Lower leg skin (tissue), 4 donors: ENCODE measurements around the gene PTPA. TPM values are rescaled to one million over a fixed set of nuclear protein-coding genes. Genes with fewer than 3 reads are reported as not detected.

Source experiments
- DNase-seq, 2 donors: peaks; one replicate each; pipeline ENCODE4 v3.0.0-alpha.2; 2019; ENCODE audit warnings: low spot score in 2 of 2
- H3K4me3 ChIP-seq: fragments of 200-600 bp; sonication (generic); 2 replicates; pipeline ENCODE4 v1.5.1; 2017; ENCODE audit warnings: mild to moderate bottlenecking, low read depth; ENCODE audit not compliant: poor library complexity, severe bottlenecking
- CTCF ChIP-seq, 3 donors: fragments of 450-650 bp; IDR thresholded peaks; one replicate each; pipeline ENCODE4 v1.5.1; 2016; ENCODE audit warnings: antibody characterized with exemption in 3 of 3, mild to moderate bottlenecking in 3 of 3, moderate library complexity in 2 of 3
- POLR2A ChIP-seq, 2 donors: fragments of 450-650 bp; IDR thresholded peaks; one replicate each; pipeline ENCODE4 v1.6.1; 2016 to 2017; ENCODE audit warnings: antibody characterized with exemption in 2 of 2, mild to moderate bottlenecking in 1 of 2, moderate library complexity in 1 of 2
- WGBS, 2 donors: methylation state at CpG; one replicate each; pipeline ENCODE4 v1.1.5; 2018; 5-methylcytosine and 5-hydroxymethylcytosine counted together
- intact Hi-C: fragments of 100-400 bp; cut with DNase I; formaldehyde crosslinking; loops from one replicate; pipeline ENCODE4 v1.15.0; 2023; ENCODE audit warnings: low total_unique reads
- total RNA-seq, 4 donors: library from RNA; depleted of rRNA; stranded (reverse); fragments of >200 nt; gene quantifications; one replicate each; pipeline ENCODE4 v1.1.0, GENCODE V29; 2016

Gene PTPA
- total RNA-seq, 4 donors from 2014 or later, result 62.9 to 104 (median 73.8) TPM

DNA sequence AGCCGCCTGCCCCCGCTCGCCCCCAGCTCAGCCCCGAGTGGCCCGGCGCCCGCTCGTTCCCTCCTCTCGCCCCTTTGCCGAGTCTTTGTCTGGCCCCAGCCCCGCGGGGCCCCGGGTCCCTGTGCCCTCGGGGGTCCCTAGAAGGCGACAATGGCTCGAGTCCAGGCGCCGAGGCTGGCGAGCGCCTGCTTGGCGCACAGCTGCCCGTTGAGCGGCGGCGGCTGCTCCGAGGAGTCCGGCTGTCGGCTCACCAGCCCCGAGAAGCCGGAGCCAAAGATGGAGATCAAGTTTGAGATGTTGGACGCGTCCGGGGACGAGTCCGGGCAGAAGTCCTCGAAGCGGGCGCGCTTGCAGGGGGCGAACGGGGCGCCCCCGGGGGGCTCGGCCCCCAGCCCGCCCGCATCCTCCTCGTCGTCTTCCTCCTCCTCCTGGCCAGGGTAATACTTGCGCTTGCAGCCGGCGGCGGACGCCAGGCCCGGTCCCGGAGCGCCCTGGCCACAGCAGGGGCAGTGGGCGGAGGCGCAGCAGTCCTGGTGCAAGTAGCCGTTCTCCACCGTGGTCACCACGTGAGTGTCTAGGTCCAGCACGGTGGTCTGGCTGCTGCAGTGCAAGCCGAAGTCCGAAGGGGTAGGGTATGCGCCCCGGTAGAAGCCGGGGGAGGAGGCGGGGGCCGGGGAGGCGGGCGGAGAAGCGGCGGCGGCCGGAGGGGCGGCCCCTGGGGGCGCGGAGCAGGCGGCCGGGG is 65.7 kb downstream of the PTPA start:
- no peak for TF ChIP-seq CTCF (IDR thresholded peaks at IDR 0.05)
- TF ChIP-seq POLR2A (IDR thresholded peaks at IDR 0.05), result no peak
- intact Hi-C loops, result loop anchor here (10.0 kb wide), 1 partner anchor 428 kb away; no protein-coding TSS in a partner anchor
- peak overlapping the region; percentile 90 for H3K4me3 ChIP-seq
- no peak for DNase-seq
- WGBS, 2 donors, result 1% methylated on average over 50 to 55 of the region's 80 CpGs

- H3K4me3 ChIP-seq, result peak overlapping the region; percentile 69
- 0% methylated on average over 10 to 24 of the region's 56 CpGs for WGBS, 2 donors
- no peak for TF ChIP-seq CTCF (IDR thresholded peaks at IDR 0.05)
- no peak for TF ChIP-seq POLR2A (IDR thresholded peaks at IDR 0.05)
- no peak for DNase-seq
- intact Hi-C loops, result loop anchor here (10.0 kb wide), 1 partner anchor 427 kb away; no protein-coding TSS in a partner anchor
Measured at GRCh38 chr9:129177443-129177790, 66.2 kb downstream of the PTPA start.

DNA sequence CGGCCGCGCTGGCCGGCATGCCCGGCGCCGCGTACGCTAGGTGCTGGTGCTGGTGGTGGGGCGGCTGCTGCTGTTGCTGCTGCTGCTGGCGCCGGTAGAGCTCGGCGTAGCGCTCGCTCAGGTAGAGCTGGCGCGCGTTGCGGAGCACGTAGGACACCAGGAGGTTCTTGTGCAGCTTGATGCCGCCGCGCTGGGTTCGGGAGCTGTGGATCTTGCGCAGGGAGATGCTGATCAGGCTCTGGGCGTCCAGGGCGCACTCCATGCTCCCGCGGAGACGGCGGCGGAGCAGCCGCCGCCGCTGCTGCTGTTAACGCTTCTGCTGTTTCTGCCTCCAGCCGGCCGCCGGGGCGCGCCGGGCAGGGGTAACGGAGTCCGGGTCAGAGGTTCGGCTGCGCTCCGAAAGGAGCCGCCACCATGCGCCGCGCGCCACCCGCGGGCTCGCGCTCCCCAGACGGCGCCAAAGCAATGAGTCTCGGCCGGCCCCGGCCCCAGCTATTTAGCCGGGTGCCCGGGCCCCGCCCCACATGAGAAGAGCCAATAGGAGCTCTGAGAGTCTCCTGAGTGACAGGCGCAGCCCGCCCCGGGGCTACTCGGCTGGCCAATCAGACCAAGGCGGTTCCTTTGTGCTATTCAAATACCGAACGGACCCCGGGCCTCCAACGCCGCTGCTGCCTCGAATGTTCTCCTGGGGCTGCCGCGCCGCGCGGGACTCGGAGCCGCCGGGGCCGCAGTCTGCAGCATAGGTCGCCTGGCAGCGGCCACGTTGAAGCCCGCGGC is 66.8 kb downstream of the PTPA start, which contains the start of gene IER5L:
IER5L (minus strand) TSS at position 471 of the 777 bp plus-strand sequence; CDS start at position 262, 209 bp downstream.
- intact Hi-C loops, result loop anchor here (10.0 kb wide), 1 partner anchor 427 kb away; no protein-coding TSS in a partner anchor
- WGBS, 2 donors, result 0% methylated on average over 3 to 30 of the region's 90 CpGs

DNA sequence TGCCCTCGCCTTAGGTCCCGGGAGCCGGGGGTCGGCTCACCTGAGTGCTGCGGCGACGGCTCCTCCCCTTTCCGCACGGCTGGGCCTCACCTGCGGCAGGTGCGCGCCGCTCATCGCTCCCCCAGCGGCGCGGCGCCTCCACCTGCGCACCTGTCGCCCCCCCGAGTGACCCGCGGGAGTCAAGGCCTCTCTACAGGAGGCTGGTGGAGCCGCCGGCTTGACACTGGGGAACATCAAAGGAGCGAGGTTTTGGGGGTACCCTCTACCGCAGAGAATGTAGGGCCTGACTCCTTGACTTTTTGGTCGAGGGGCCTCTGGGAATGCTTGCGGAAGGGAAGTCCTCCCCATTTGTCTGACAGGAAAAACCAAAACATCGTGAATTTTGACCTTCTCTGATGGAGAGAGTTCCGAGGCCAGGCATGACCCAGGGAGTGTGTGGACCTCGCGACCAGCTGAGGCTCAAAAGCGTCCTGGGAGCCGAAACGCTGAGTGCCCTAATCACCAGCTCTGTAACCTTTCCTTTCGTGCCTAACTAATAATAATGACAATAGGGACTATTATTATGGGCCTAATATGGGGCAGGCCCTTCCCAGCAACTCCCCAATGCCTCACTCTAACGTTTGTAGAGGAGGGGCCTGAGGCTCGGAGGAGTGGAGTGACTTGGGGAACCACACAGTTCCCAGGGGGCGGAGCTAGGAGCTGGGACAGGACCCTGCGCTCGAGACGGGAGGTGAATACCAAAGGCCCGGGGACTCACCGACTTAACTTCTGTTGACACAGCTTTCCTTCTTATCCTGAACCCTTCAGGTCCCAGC is 67.6 kb downstream of the PTPA start:
- 21 to 32% methylated on average over 32 to 44 of the region's 45 CpGs for WGBS, 2 donors
- intact Hi-C loops, result loop anchor here (10.0 kb wide), 1 partner anchor 426 kb away; no protein-coding TSS in a partner anchor
- no peak overlapping the region for H3K4me3 ChIP-seq
- TF ChIP-seq CTCF (IDR thresholded peaks at IDR 0.05) (no peak), POLR2A (IDR thresholded peaks at IDR 0.05) (no peak)
- DNase-seq, result no peak

More for the DNA sequence above, 66.8 kb downstream of the PTPA start, which contains the start of gene IER5L:
- DNase-seq, result peak; percentile 95 to 99
- H3K4me3 ChIP-seq, result peak within 1 kb of the TSS; percentile 90
- TF ChIP-seq CTCF (IDR thresholded peaks at IDR 0.05) (no peak), POLR2A (IDR thresholded peaks at IDR 0.05) (peak in 1 of 2 donors; percentile 93)

GRCh38 chr9:129181246-129181645 is 70.0 kb downstream of the PTPA start:
- no peak for DNase-seq
- 82 to 83% methylated on average over 5 of the region's 5 CpGs for WGBS, 2 donors
- intact Hi-C loops, result no loop called here
- no peak for TF ChIP-seq CTCF (IDR thresholded peaks at IDR 0.05)
- no peak for TF ChIP-seq POLR2A (IDR thresholded peaks at IDR 0.05)
- no peak overlapping the region for H3K4me3 ChIP-seq
